H1 (cell line): ENCODE data around the gene USE1. TPM values are rescaled to one million over a fixed set of nuclear protein-coding genes. Genes with fewer than 3 reads are reported as not detected.

Source experiments
- CTCF ChIA-PET: fragments of 300-600 bp; sonication (Branson Sonifier 250); formaldehyde crosslinking; loops from one replicate; lab custom pipeline; 2021; ENCODE audit not compliant: partially characterized antibody; lab: Charles Lee
- POLR2A ChIA-PET: fragments of 300-600 bp; sonication (Branson Sonifier 250); formaldehyde crosslinking; loops from one replicate; lab custom pipeline; 2021; ENCODE audit warnings: inconsistent platforms; ENCODE audit not compliant: partially characterized antibody; lab: Charles Lee
- DNase-seq, 2 experiments: peaks; one replicate each; pipeline versions ENCODE4 v3.0.0 to v3.0.0-alpha.2; 2010 to 2022; ENCODE audit warnings: low spot score in 2 of 2, low read depth in 1 of 2, mixed read lengths in 1 of 2
- FAIRE-seq: peaks from 2 replicates; lab custom pipeline; 2011; peaks lifted over from hg19 to GRCh38; lab: Jason Lieb, UNC
- H2AFZ ChIP-seq: 2 replicates; pipeline ENCODE4 v1.8.1; 2012; ENCODE audit warnings: low read length, inconsistent platforms
- H2AK5ac ChIP-seq: 2 replicates; pipeline ENCODE4 v1.6.1; 2013; ENCODE audit warnings: low read depth, low read length
- H2BK120ac ChIP-seq: replicated peaks from 2 replicates; pipeline ENCODE3; 2013; ENCODE audit warnings: low read depth, low read length, inconsistent platforms
- H2BK12ac ChIP-seq: 2 replicates; pipeline ENCODE4 v1.6.1; 2013; ENCODE audit warnings: low read depth, low read length
- H2BK15ac ChIP-seq: 2 replicates; pipeline ENCODE4 v1.6.1; 2013; ENCODE audit warnings: low read length
- H2BK20ac ChIP-seq: 2 replicates; pipeline ENCODE4 v1.6.1; 2013; ENCODE audit warnings: low read length
- H2BK5ac ChIP-seq: 2 replicates; pipeline ENCODE4 v1.6.1; 2013; ENCODE audit warnings: low read depth, low read length
- H3K14ac ChIP-seq: 2 replicates; pipeline ENCODE4 v1.6.1; 2013; ENCODE audit warnings: inconsistent platforms; ENCODE audit not compliant: insufficient read length
- H3K18ac ChIP-seq: 2 replicates; pipeline ENCODE4 v1.6.1; 2013; ENCODE audit warnings: low read length; ENCODE audit errors: extremely low read depth
- H3K23ac ChIP-seq: 2 replicates; pipeline ENCODE4 v1.6.1; 2013; ENCODE audit warnings: inconsistent platforms; ENCODE audit not compliant: insufficient read length
- H3K23me2 ChIP-seq: 2 replicates; pipeline ENCODE4 v1.6.1; 2013; ENCODE audit warnings: low read depth, low read length
- H3K27ac ChIP-seq: 2 replicates; pipeline ENCODE4 v1.6.1; 2011; ENCODE audit warnings: low read depth, low read length, inconsistent platforms
- H3K27me3 ChIP-seq, 4 experiments: replicated peaks in 1 of 4; 1 replicate in 1 of 4; 2 replicates in 3 of 4; pipeline versions ENCODE4 v1.6.1 to v1.8.1; 2011 to 2013; ENCODE audit warnings: low read length in 3 of 4, mild to moderate bottlenecking in 3 of 4, inconsistent platforms in 2 of 4, mixed read lengths in 2 of 4, moderate library complexity in 1 of 4; ENCODE audit not compliant: control insufficient read depth in 3 of 4, insufficient read depth in 3 of 4; ENCODE audit errors: extremely low read depth in 1 of 4
- H3K36me3 ChIP-seq, 4 experiments: 2 replicates each; pipeline versions ENCODE4 v1.6.1 to v1.8.1; 2011 to 2013; ENCODE audit warnings: mild to moderate bottlenecking in 4 of 4, low read length in 3 of 4, moderate library complexity in 2 of 4, control low read depth in 1 of 4, inconsistent platforms in 1 of 4; ENCODE audit not compliant: insufficient read depth in 4 of 4, control insufficient read depth in 2 of 4
- H3K4ac ChIP-seq: replicated peaks from 2 replicates; pipeline ENCODE3; 2013; ENCODE audit warnings: low read length, low read depth, mixed read lengths, inconsistent platforms; ENCODE audit not compliant: insufficient read length
- H3K4me1 ChIP-seq, 4 experiments: replicated peaks in 1 of 4; 1 replicate in 1 of 4; 2 replicates in 3 of 4; pipeline versions ENCODE4 v1.6.1 to v1.8.1; 2011 to 2013; ENCODE audit warnings: low read length in 3 of 4, inconsistent platforms in 2 of 4, mixed read lengths in 1 of 4; ENCODE audit not compliant: insufficient read depth in 4 of 4, control insufficient read depth in 3 of 4
- H3K4me2 ChIP-seq, 2 experiments: 2 replicates each; pipeline versions ENCODE4 v1.6.1 to v1.8.1; 2011 to 2013; ENCODE audit warnings: low read depth in 2 of 2, low read length in 2 of 2, control low read depth in 1 of 2, inconsistent platforms in 1 of 2, mild to moderate bottlenecking in 1 of 2; ENCODE audit not compliant: insufficient read depth in 1 of 2
- H3K4me3 ChIP-seq, 4 experiments: fragments of 200-600, 300-600 bp in 1 of 4; sonication (generic), shearing (Covaris generic), sonication (Bioruptor Twin) in 1 of 4; 2 replicates each; pipeline versions ENCODE4 v1.5.1 to v1.8.1; 2011 to 2016; ENCODE audit warnings: low read length in 4 of 4, low read depth in 3 of 4, control low read depth in 2 of 4, inconsistent platforms in 2 of 4, mild to moderate bottlenecking in 2 of 4, mixed read lengths in 1 of 4, moderate library complexity in 1 of 4; ENCODE audit not compliant: insufficient read depth in 2 of 4; ENCODE audit errors: extremely low read depth in 1 of 4
- H3K56ac ChIP-seq: replicated peaks from 2 replicates; pipeline ENCODE3; 2013; ENCODE audit warnings: low read depth, mild to moderate bottlenecking, mixed read lengths, low read length, inconsistent platforms; ENCODE audit not compliant: insufficient read length
- H3K79me1 ChIP-seq: 2 replicates; pipeline ENCODE4 v1.6.1; 2013; ENCODE audit warnings: low read depth, low read length, control low read depth
- H3K79me2 ChIP-seq, 2 experiments: 2 replicates each; pipeline versions ENCODE4 v1.6.1 to v1.8.1; 2012 to 2013; ENCODE audit warnings: low read length in 2 of 2, mild to moderate bottlenecking in 2 of 2, inconsistent platforms in 1 of 2; ENCODE audit not compliant: insufficient read depth in 2 of 2, control insufficient read depth in 1 of 2
- H3K9ac ChIP-seq, 4 experiments: replicated peaks in 1 of 4; 1 replicate in 1 of 4; 2 replicates in 3 of 4; pipeline versions ENCODE4 v1.6.1 to v1.8.1; 2011 to 2013; ENCODE audit warnings: low read depth in 3 of 4, low read length in 3 of 4, control low read depth in 2 of 4, mild to moderate bottlenecking in 2 of 4, moderate library complexity in 2 of 4, inconsistent platforms in 1 of 4; ENCODE audit errors: extremely low read depth in 1 of 4
- H3K9me3 ChIP-seq, 2 experiments: 2 replicates each; pipeline versions ENCODE4 v1.6.1 to v1.8.1; 2012 to 2013; ENCODE audit warnings: mild to moderate bottlenecking in 2 of 2, moderate library complexity in 2 of 2, control low read depth in 1 of 2, inconsistent platforms in 1 of 2, low read depth in 1 of 2, low read length in 1 of 2, mixed read lengths in 1 of 2; ENCODE audit not compliant: insufficient read depth in 2 of 2
- H4K20me1 ChIP-seq, 2 experiments: replicated peaks in 1 of 2; 2 replicates each; pipeline versions ENCODE3 to v1.8.1; 2011 to 2013; ENCODE audit warnings: inconsistent platforms in 2 of 2, low read length in 2 of 2, mild to moderate bottlenecking in 1 of 2; ENCODE audit not compliant: insufficient read depth in 2 of 2, control insufficient read depth in 1 of 2
- H4K5ac ChIP-seq: 2 replicates; pipeline ENCODE4 v1.6.1; 2013; ENCODE audit warnings: low read length, low read depth, mixed read lengths, inconsistent platforms; ENCODE audit not compliant: insufficient read length
- H4K8ac ChIP-seq: 2 replicates; pipeline ENCODE4 v1.8.0; 2013; ENCODE audit warnings: mild to moderate bottlenecking, moderate library complexity, low read length, inconsistent platforms; ENCODE audit not compliant: insufficient read depth; ENCODE audit errors: extremely low read depth
- H4K91ac ChIP-seq: replicated peaks from 2 replicates; pipeline ENCODE3; 2013; ENCODE audit warnings: low read length, mixed read lengths, inconsistent platforms; ENCODE audit not compliant: insufficient read length
- CHD1 ChIP-seq: IDR thresholded peaks from 2 replicates; pipeline ENCODE4 v1.6.1; 2012; ENCODE audit warnings: low read depth, low read length, improper control_type of control experiment
- EGR1 ChIP-seq: IDR thresholded peaks from 2 replicates; pipeline ENCODE4 v1.6.1; 2011; ENCODE audit warnings: low read depth, low read length, borderline replicate concordance
- EP300 ChIP-seq, 2 experiments: IDR thresholded peaks; 1 replicate in 1 of 2; 2 replicates in 1 of 2; pipeline ENCODE4 v1.6.1; 2011 to 2012; ENCODE audit warnings: low read depth in 2 of 2, low read length in 2 of 2, mild to moderate bottlenecking in 2 of 2, borderline replicate concordance in 1 of 2, inconsistent platforms in 1 of 2, moderate library complexity in 1 of 2
- NRF1 ChIP-seq: IDR thresholded peaks from 2 replicates; pipeline ENCODE4 v1.6.1; 2011; ENCODE audit warnings: mild to moderate bottlenecking, low read depth, low read length, improper control_type of control experiment
- POLR2AphosphoS5 ChIP-seq: IDR thresholded peaks from 2 replicates; pipeline ENCODE4 v1.6.1; 2011; ENCODE audit warnings: low read depth, low read length
- RFX5 ChIP-seq: IDR thresholded peaks from 2 replicates; pipeline ENCODE4 v1.6.1; 2011; ENCODE audit warnings: low read depth, low read length, improper control_type of control experiment, borderline replicate concordance
- RNF2 ChIP-seq: fragments of 200-900, 300-1000 bp; sonication (generic); IDR thresholded peaks from 2 replicates; pipeline ENCODE4 v1.7.1; 2016; ENCODE audit warnings: borderline replicate concordance, low read depth, mild to moderate bottlenecking, antibody characterized with exemption, low read length; ENCODE audit not compliant: poor library complexity, severe bottlenecking; ENCODE audit errors: missing control alignments
- WGBS, 2 experiments: shearing (Covaris generic) in 1 of 2; methylation state at CpG; one replicate each; pipeline versions ENCODE4 v1.1.6 to v1.1.7; 2013 to 2015; ENCODE audit warnings: low lambda C conversion rate in 2 of 2, mixed read lengths in 2 of 2, inconsistent platforms in 1 of 2, low coverage in 1 of 2, missing lambda C conversion rate in 1 of 2; ENCODE audit not compliant: insufficient replicate concordance in 2 of 2, insufficient coverage in 1 of 2, insufficient read length in 1 of 2; ENCODE audit errors: extremely low coverage in 1 of 2, missing lambda C conversion rate in 1 of 2; 5-methylcytosine and 5-hydroxymethylcytosine counted together
- polyA plus RNA-seq, 7 experiments: library from polyadenylated mRNA; depleted of rRNA in 3 of 7; stranded (reverse) in 5 of 7; unstranded in 2 of 7; fragments of >200 nt in 5 of 7; fragments of 200-250 nt in 2 of 7; gene quantifications; 1 replicate in 5 of 7; 2 replicates in 1 of 7; 4 replicates in 1 of 7; pipeline versions ENCODE4 v1.2.1 to v1.2.3, GENCODE V29; 2011 to 2013; ENCODE audit warnings: missing spikeins in 2 of 7, mixed read lengths in 2 of 7
- total RNA-seq: library from RNA; stranded (reverse); fragmentation: NEBNext Ultra II Directional; extraction: Animal tissue kit (Norgen Biotek cat#: 25700); gene quantifications from 2 replicates; pipeline ENCODE4 v1.2.1, GENCODE V29; 2021

The USE1 gene
- total and polyA plus RNA-seq, 2 of the 8 experiments (the other 6 are each of a cell fraction or from before 2014, with no cell fraction given), result 8.7 to 13.9 TPM

DNA sequence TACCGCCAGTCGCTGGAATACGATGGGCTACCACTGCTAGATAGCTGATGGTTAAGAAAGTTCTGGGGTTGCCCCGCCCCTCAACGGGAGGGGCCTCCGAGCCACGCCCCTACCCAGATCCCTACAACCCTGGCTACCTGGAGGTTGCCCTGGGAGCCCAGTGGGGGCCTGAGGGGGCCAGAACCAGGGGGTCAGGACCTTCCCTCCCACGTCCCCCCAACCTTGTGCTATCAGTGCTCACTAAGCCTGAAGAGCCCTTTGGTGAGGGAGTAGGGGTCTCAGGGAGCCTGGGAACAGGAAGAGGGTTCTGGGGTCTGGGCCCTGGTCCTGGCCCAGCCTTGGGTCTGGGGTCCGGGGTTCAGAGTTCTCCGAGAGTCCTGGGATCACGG, 19.7 kb downstream of the USE1 start:
- peak overlapping the region; percentile 81 for H3K4ac ChIP-seq
- peak overlapping the region; percentile 64; the same call in 1 of the 2 replicates for H3K27ac ChIP-seq
- peak overlapping the region; percentile 59 for H3K56ac ChIP-seq
- H2BK120ac ChIP-seq, result no peak overlapping the region
- peaks cover 9 to 19% of the 10 kb centered on the region in 2 experiments for H4K20me1 ChIP-seq
- peaks cover 5 to 35% of the 10 kb centered on the region in 2 experiments; a peak in 3 of 4 replicates for H3K79me2 ChIP-seq
- peak overlapping the region; percentile 79; the same call in 1 of the 2 replicates for H4K8ac ChIP-seq
- H3K23ac ChIP-seq, result no peak overlapping the region
- H3K4me1 ChIP-seq, result peaks cover 3 to 11% (median 7%) of the 10 kb centered on the region in 4 experiments
- no peaks in the 10 kb centered on the region for H3K9me3 ChIP-seq
- H3K79me1 ChIP-seq, result peaks cover 17% of the 10 kb centered on the region
- CTCF ChIA-PET, result interaction anchor here (0.8 to 3.4 kb wide), 11 partner anchors 9 to 169 kb away, joined by 3 to 18 read pairs (median 5); partner anchors contain the start of genes BABAM1 and OCEL1
- peak overlapping the region; percentile 80 to 89 (median 86) for H3K4me3 ChIP-seq
- peak overlapping the region; percentile 90 to 92 for H3K4me2 ChIP-seq
- H2BK20ac ChIP-seq, result no peak overlapping the region
- peak overlapping the region; percentile 98 for H3K18ac ChIP-seq
- H4K5ac ChIP-seq, result peak overlapping the region; percentile 91
- H3K14ac ChIP-seq, result no peak overlapping the region
- H2BK15ac ChIP-seq, result no peak overlapping the region
- DNase-seq, result peak in 1 of 2 experiments; percentile 90
- H3K27me3 ChIP-seq, result no peaks in the 10 kb centered on the region
- FAIRE-seq, result no peak
- peaks cover 4% of the 10 kb centered on the region; the same call in 1 of the 2 replicates for H3K23me2 ChIP-seq
- no peak overlapping the region for H2AFZ ChIP-seq
- POLR2A ChIA-PET, result interaction anchor here (0.6 to 12.3 kb wide), 25 partner anchors 8 to 826 kb away, joined by 3 to 118 read pairs (median 4); partner anchors contain the start of genes ANKLE1, BABAM1, MRPL34 and NR2F6
- 10% methylated on average over 11 of the region's 11 CpGs; no CpG with 5 or more reads in 1 of the 2 experiments for WGBS, 2 experiments
- H2BK12ac ChIP-seq, result no peak overlapping the region
- peak overlapping the region; percentile 93; the same call in 1 of the 2 replicates for H2BK5ac ChIP-seq
- H3K36me3 ChIP-seq, result peaks cover 9 to 41% (median 13%) of the 10 kb centered on the region in 4 experiments
- H4K91ac ChIP-seq, result peak overlapping the region; percentile 90
- H3K9ac ChIP-seq, result peak overlapping the region in 3 of 4 experiments; percentile 49 to 66 (median 65); a peak in 6 of 7 replicates
- 0 out of 2 replicates have a peak overlapping the region, but pooled peaks have one; percentile 39 for H2AK5ac ChIP-seq
- no peak for TF ChIP-seq EGR1
- TF ChIP-seq POLR2AphosphoS5, result peak; percentile 46; the same call in 1 of the 2 replicates
- TF ChIP-seq RNF2, result no peak
- TF ChIP-seq CHD1, result no peak
- no peak for TF ChIP-seq NRF1
- TF ChIP-seq RFX5, result no peak
- no peak for TF ChIP-seq EP300 (IDR thresholded peaks at IDR 0.05; ENCODE audit: borderline replicate concordance in 1 of 2, low read depth in 2 of 2, low read length in 2 of 2)
